Heart right ventricle (tissue), 16 donors: ENCODE measurements around the gene SNAP23. TPM values are rescaled to one million over a fixed set of nuclear protein-coding genes. Genes with fewer than 3 reads are reported as not detected.

Experiments used
- ATAC-seq, 8 donors: fragments of 200-7000 bp; cut with Tn5 transposase; one replicate each; pipeline ENCODE4 v1.9.1; 2020; ENCODE audit warnings: mild to moderate bottlenecking in 8 of 8, moderate library complexity in 8 of 8, moderate number of reproducible peaks in 1 of 8
- DNase-seq, 2 donors: peaks; one replicate each; pipeline ENCODE4 v3.0.0-alpha.2; 2020
- H3K27ac ChIP-seq, 10 donors: fragments of 200-600 bp; sonication (generic) in 2 of 10; one replicate each; pipeline versions ENCODE4 v1.5.0 to v1.8.0; 2020 to 2022; ENCODE audit warnings: mild to moderate bottlenecking in 3 of 10
- H3K27me3 ChIP-seq, 7 donors: fragments of 200-600 bp; one replicate each; pipeline ENCODE4 v1.8.0; 2021 to 2022; ENCODE audit warnings: mild to moderate bottlenecking in 2 of 7
- H3K36me3 ChIP-seq, 9 donors: fragments of 200-600 bp; sonication (generic) in 1 of 9; one replicate each; pipeline versions ENCODE4 v1.5.0 to v1.8.0; 2020 to 2022; ENCODE audit warnings: mild to moderate bottlenecking in 2 of 9
- H3K4me1 ChIP-seq, 9 donors: fragments of 200-600 bp; sonication (generic) in 1 of 9; one replicate each; pipeline versions ENCODE4 v1.5.0 to v1.8.0; 2020 to 2022; ENCODE audit warnings: mild to moderate bottlenecking in 4 of 9
- H3K4me3 ChIP-seq, 10 donors: fragments of 200-600 bp; sonication (generic) in 2 of 10; one replicate each; pipeline versions ENCODE4 v1.5.0 to v1.8.0; 2020 to 2022; ENCODE audit warnings: mild to moderate bottlenecking in 7 of 10, moderate library complexity in 2 of 10
- H3K9me3 ChIP-seq, 11 donors: fragments of 200-600 bp in 10 of 11; sonication (generic) in 2 of 11; one replicate each; pipeline versions ENCODE4 v1.5.0 to v1.8.0; 2013 to 2022; ENCODE audit warnings: mild to moderate bottlenecking in 2 of 11, control low read depth in 1 of 11, moderate library complexity in 1 of 11
- WGBS, 2 donors: extraction: QIAGEN DNeasy Blood & Tissue Kit; methylation state at CpG; one replicate each; pipeline ENCODE4 v1.1.7; 2013; ENCODE audit warnings: inconsistent platforms in 1 of 2; 5-methylcytosine and 5-hydroxymethylcytosine counted together
- intact Hi-C, 10 donors: fragments of 100-400 bp; cut with DNase I; formaldehyde crosslinking; loops; one replicate each; pipeline versions ENCODE4 v1.11.1 to v1.14.2; 2022
- polyA plus RNA-seq, 2 donors: library from polyadenylated mRNA; stranded (reverse); fragments of 200-250 nt; gene quantifications; one replicate each; pipeline ENCODE4 v1.2.3, GENCODE V29; 2013
- total RNA-seq, 10 donors: library from RNA; stranded (reverse); fragmentation: NEBNext Ultra II Directional in 3 of 10; extraction: Animal tissue kit (Norgen Biotek cat#: 25700) in 3 of 10; gene quantifications; one replicate each; pipeline versions ENCODE4 v1.2.1 to v1.2.4, GENCODE V29; 2021 to 2023
- TF ChIP-seq, protein P1 (sequence below), 9 donors: fragments of 200-600 bp; sonication (generic) in 2 of 9; IDR thresholded peaks; one replicate each; pipeline versions ENCODE4 v1.5.0 to v1.8.0; 2021 to 2022; ENCODE audit warnings: antibody characterized with exemption in 9 of 9, mild to moderate bottlenecking in 5 of 9, moderate library complexity in 1 of 9
- donor health status: Arrhythmogenic right ventricular cardiomyopathy.
- donor health status: ischemic (EF 13 %, LVEDD 7.1; RV severe dilation, severe dysfunction).
- donor health status: healthy with polysubstance abuse.
- donor health status: DM: no; HTN: yes; CAD: no.
- donor health status: DM: no; HTN: no; CAD: no.
- donor health status: ischemic (EF 25% LVEDD 6.9; RV normal size, moderate dysfunction).
- donor health status: ischemic (EF 25% LVEDD 5.7; RV mildly dilated, moderate dysfunction).
- donor health status: healthy.
- donor health status: DM: yes; HTN: yes; CAD: no.
- donor health status: Ischemic cardiomyopathy.
- donor health status: ischemic (EF 35%, LVEDD 5.7; RV mildly dilated, moderate dysfunction).
- donor health status: nonischemic (EF 11% LVEDD 7.7; RV severe dilation, severe dysfunction).
- donor health status: DM: yes; HTN: yes; CAD: no.
- donor health status: PGD.
- donor health status: ischemic (EF 29% LVEDD 5.4; RV normal size, mild dysfunction).
- donor health status: nonischemic (EF 23%, LVEDD 6.1; RV moderate dilation, normal function).

The SNAP23 gene
- total and polyA plus RNA-seq, 12 donors = 24.8 to 87.9 (median 46.6) TPM

DNA sequence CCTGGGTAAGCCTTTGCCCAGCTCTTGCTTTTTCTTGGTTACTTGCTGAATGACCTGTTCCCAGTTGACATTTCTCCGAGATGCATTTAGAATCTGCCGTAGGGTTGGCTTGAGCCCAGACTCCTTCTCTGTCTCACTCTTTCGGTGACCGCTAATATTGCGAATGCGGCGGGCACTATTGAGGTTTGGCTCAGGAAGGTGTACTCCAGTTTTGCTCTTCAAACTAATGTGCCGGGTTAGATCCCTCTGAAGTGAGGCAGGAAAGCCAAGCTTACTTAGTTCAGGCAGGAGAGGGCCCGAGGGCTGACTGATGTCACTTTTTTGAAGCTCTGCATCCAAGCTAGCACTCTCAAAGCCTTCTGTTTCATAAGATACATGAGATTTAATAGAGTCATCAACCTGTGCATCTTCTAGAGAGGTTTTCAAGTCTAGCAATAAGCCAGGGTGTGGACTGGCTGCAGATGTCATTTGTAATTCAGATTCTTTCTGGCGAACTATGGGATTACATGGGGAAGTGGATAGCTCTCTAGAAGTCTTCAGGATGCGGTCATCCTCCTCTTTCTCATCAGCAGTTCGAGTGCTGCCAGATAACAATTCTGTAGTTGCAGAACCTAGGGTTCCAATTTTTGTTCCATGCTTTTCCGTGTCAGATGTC lies 45.5 kb upstream of the SNAP23 start:
- DNase-seq (no peak), ATAC-seq (peak in 5 of 8 donors; percentile 51 to 69 (median 58))
- Histone ChIP-seq H3K27me3 (no peaks in the 10 kb centered on the region), H3K27ac (peak overlapping the region in 6 of 10 donors; percentile 25 to 56 (median 46)), H3K36me3 (peaks cover 0 to 95% (median 55%) of the 10 kb centered on the region in 9 donors), H3K4me1 (peaks cover 0 to 45% (median 10%) of the 10 kb centered on the region in 9 donors), H3K4me3 (peak overlapping the region in 8 of 10 donors; percentile 9 to 41 (median 32)), H3K9me3 (no peaks in the 10 kb centered on the region)
- TF ChIP-seq, protein P1, sequence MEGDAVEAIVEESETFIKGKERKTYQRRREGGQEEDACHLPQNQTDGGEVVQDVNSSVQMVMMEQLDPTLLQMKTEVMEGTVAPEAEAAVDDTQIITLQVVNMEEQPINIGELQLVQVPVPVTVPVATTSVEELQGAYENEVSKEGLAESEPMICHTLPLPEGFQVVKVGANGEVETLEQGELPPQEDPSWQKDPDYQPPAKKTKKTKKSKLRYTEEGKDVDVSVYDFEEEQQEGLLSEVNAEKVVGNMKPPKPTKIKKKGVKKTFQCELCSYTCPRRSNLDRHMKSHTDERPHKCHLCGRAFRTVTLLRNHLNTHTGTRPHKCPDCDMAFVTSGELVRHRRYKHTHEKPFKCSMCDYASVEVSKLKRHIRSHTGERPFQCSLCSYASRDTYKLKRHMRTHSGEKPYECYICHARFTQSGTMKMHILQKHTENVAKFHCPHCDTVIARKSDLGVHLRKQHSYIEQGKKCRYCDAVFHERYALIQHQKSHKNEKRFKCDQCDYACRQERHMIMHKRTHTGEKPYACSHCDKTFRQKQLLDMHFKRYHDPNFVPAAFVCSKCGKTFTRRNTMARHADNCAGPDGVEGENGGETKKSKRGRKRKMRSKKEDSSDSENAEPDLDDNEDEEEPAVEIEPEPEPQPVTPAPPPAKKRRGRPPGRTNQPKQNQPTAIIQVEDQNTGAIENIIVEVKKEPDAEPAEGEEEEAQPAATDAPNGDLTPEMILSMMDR (IDR thresholded peaks at IDR 0.05) = no peak
- intact Hi-C loops = loop anchor here in 2 of 10 donors (10.0 kb wide), 1 partner anchor 175 kb away; the partner anchor contains the start of genes GANC (in 2 of the 2) and TMEM87A (in 2 of the 2)
- WGBS, 2 donors = 54 to 75% methylated on average over 13 of the region's 13 CpGs

DNA sequence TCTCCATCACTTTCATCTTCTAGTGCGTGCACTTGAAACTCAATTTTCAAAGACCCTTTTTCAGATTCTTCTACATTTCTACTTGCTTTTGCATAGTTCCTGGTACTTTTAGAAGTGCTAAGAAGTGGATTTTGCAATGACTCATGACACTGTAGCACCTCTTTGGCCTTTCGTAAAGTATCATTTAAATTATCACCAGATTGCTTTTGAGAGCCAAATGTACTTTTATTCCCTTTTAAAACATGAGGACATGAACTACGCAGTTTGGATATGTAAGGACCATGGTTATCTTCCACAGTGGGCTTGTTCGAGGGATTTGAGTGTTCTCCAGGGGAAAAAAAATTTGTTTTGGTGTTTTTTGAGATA lies 45.0 kb upstream of the SNAP23 start:
- DNase-seq (no peak), ATAC-seq (no peak)
- H3K27me3 ChIP-seq = no peaks in the 10 kb centered on the region
- 84 to 85% methylated on average over 4 of the region's 4 CpGs for WGBS, 2 donors
- H3K4me1 ChIP-seq = peaks cover 0 to 45% (median 10%) of the 10 kb centered on the region in 9 donors
- peaks cover 0 to 92% (median 50%) of the 10 kb centered on the region in 9 donors for H3K36me3 ChIP-seq
- TF ChIP-seq, protein P1 (IDR thresholded peaks at IDR 0.05) = no peak
- no peaks in the 10 kb centered on the region for H3K9me3 ChIP-seq
- intact Hi-C loops = loop anchor here in 2 of 10 donors (10.0 kb wide), 1 partner anchor 176 kb away; the partner anchor contains the start of genes GANC (in 2 of the 2) and TMEM87A (in 2 of the 2)
- H3K27ac ChIP-seq = peak overlapping the region in 2 of 10 donors; percentile 46 to 56
- peak overlapping the region in 7 of 10 donors; percentile 9 to 41 (median 33) for H3K4me3 ChIP-seq

DNA sequence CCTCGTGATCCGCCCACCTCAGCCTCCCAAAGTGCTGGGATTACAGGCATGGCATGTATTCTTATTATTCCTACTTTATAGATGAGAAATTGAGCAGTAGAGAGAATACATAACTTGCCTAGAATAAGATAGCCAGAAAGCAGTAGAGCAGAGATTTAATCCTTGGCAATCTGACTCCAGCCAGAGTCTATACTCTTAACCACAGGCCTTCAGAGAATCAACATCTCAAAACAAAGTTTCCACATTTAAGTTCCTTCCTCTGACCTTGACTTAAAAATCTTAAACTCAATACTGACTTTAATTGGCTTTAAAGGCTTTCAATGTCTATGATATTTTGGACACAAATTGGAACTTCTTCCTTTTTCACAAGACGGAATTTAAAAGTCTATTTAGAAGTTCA lies 41.6 kb upstream of the SNAP23 start:
- H3K4me1 ChIP-seq = peaks cover 0 to 52% (median 23%) of the 10 kb centered on the region in 9 donors
- no peaks in the 10 kb centered on the region for H3K27me3 ChIP-seq
- H3K9me3 ChIP-seq = no peaks in the 10 kb centered on the region
- intact Hi-C loops = loop anchor here in 2 of 10 donors (10.0 kb wide), 1 partner anchor 179 kb away; the partner anchor contains the start of genes GANC (in 2 of the 2) and TMEM87A (in 2 of the 2)
- no peak overlapping the region for H3K4me3 ChIP-seq
- ATAC-seq (no peak), DNase-seq (no peak)
- 89 to 90% methylated on average over 3 of the region's 3 CpGs for WGBS, 2 donors
- H3K36me3 ChIP-seq = peaks cover 0 to 59% (median 22%) of the 10 kb centered on the region in 9 donors
- TF ChIP-seq, protein P1 (IDR thresholded peaks at IDR 0.05) = no peak
- peak overlapping the region in 1 of 10 donors; percentile 34 for H3K27ac ChIP-seq

DNA sequence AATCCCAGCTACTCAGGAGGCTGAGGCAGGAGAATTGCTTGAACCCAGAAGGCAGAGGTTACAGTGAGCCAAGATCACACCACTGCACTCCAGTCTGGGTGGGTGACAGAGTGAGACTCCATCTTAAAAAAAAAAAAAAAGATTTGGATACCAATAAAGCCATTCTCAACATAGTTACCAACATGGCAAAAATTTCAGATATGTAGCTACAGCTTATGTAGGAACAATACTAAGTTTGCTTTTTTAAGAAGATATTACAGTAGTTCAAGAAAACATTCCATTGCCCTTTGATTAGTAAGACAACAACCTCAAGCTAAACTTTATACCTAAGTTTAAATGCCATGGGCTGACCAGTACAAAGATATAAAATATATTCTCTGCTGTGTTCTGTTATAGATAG lies 38.9 kb upstream of the SNAP23 start:
- TF ChIP-seq, protein P1 (IDR thresholded peaks at IDR 0.05) = no peak
- no peak for DNase-seq
- ATAC-seq = peak in 1 of 8 donors; percentile 46
- peaks cover 0 to 57% (median 31%) of the 10 kb centered on the region in 9 donors for H3K4me1 ChIP-seq
- H3K4me3 ChIP-seq = peak overlapping the region; percentile 18 to 56 (median 42)
- peaks cover 0 to 34% (median 4%) of the 10 kb centered on the region in 9 donors for H3K36me3 ChIP-seq
- H3K27ac ChIP-seq = peak overlapping the region; percentile 59 to 93 (median 85)
- no peaks in the 10 kb centered on the region for H3K27me3 ChIP-seq
- no peaks in the 10 kb centered on the region for H3K9me3 ChIP-seq
- intact Hi-C loops = loop anchor here in 4 of 10 donors (5.0 to 10.0 kb wide), 2 partner anchors 182 to 184 kb away; partner anchors contain the start of genes GANC (in 4 of the 4) and TMEM87A (in 4 of the 4)
